ENCODE data around the gene LMO1.

LMO1 gene

DNA sequence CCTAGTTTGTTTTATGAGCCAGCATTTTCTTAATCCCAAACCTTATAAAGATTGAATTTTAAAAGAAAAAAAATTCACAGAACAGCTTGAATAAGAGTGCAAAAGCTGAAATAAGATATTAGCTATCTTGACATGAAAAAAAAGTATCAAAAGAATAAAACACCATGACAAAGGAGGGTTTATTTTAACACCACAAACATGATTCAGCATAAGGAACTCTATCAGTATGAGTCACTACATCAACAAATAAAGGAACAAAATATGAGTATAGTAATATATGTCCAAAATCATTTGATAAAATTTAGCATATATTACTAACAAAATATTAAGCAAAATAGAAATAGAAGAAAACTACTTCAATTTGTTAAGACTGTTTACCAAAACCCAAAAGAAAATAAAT, 9.6 kb upstream of the LMO1 start (continued):
- TF ChIP-seq, protein P1, sequence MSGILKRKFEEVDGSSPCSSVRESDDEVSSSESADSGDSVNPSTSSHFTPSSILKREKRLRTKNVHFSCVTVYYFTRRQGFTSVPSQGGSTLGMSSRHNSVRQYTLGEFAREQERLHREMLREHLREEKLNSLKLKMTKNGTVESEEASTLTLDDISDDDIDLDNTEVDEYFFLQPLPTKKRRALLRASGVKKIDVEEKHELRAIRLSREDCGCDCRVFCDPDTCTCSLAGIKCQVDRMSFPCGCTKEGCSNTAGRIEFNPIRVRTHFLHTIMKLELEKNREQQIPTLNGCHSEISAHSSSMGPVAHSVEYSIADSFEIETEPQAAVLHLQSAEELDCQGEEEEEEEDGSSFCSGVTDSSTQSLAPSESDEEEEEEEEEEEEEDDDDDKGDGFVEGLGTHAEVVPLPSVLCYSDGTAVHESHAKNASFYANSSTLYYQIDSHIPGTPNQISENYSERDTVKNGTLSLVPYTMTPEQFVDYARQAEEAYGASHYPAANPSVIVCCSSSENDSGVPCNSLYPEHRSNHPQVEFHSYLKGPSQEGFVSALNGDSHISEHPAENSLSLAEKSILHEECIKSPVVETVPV (CRISPR knock-in tag; IDR thresholded peaks at IDR 0.05), result no peak
- TF ChIP-seq ESRRG (CRISPR knock-in tag; IDR thresholded peaks at IDR 0.05) (no peak), OSR1 (CRISPR knock-in tag; IDR thresholded peaks at IDR 0.05) (no peak), PPARA (CRISPR knock-in tag; IDR thresholded peaks at IDR 0.05; ENCODE audit: borderline replicate concordance) (no peak), ZFP3 (CRISPR knock-in tag; IDR thresholded peaks at IDR 0.05) (no peak)
- TF ChIP-seq, protein P2, sequence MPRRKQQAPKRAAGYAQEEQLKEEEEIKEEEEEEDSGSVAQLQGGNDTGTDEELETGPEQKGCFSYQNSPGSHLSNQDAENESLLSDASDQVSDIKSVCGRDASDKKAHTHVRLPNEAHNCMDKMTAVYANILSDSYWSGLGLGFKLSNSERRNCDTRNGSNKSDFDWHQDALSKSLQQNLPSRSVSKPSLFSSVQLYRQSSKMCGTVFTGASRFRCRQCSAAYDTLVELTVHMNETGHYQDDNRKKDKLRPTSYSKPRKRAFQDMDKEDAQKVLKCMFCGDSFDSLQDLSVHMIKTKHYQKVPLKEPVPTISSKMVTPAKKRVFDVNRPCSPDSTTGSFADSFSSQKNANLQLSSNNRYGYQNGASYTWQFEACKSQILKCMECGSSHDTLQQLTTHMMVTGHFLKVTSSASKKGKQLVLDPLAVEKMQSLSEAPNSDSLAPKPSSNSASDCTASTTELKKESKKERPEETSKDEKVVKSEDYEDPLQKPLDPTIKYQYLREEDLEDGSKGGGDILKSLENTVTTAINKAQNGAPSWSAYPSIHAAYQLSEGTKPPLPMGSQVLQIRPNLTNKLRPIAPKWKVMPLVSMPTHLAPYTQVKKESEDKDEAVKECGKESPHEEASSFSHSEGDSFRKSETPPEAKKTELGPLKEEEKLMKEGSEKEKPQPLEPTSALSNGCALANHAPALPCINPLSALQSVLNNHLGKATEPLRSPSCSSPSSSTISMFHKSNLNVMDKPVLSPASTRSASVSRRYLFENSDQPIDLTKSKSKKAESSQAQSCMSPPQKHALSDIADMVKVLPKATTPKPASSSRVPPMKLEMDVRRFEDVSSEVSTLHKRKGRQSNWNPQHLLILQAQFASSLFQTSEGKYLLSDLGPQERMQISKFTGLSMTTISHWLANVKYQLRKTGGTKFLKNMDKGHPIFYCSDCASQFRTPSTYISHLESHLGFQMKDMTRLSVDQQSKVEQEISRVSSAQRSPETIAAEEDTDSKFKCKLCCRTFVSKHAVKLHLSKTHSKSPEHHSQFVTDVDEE (CRISPR knock-in tag; IDR thresholded peaks at IDR 0.05), result no peak

DNA sequence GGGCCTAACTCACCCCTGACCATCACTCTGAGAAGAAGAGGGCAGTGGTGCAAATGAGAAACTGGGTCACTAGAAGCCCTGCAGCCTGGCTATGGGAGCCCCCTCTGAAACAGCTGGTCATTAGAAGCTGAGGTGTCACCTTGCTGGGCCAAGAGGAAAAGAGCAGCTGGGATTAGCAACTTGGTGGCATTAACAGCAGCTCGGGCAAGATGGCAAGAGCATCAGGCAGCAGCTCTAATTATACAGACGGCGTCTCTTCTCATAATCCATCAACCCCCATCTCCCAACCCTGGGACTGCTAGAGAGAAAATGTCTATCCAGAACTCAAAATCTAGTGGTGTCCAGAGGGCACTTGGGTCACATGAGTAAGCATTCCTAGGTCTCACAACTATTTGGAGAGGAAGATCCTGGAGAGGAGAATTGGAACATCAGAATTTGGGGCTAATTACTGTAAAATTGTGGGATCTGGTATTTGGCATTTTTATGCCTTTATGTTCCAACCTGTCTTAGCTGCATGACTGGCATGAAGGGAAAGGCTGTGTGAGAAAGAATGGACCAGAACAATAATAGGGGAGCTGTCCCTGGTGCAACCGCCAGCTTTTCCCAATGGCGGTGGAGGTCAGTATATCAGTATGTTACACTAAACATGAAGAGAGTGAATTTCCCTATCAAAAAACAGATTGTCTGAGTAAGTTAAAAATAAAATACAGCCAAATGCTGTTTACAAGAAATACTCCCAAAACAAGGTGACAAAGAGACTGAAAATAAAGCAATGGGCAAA, 7.6 kb upstream of the LMO1 start:
- no peak for ATAC-seq
- TF ChIP-seq ESRRG (CRISPR knock-in tag; IDR thresholded peaks at IDR 0.05) (no peak), OSR1 (CRISPR knock-in tag; IDR thresholded peaks at IDR 0.05) (no peak), ARNTL (CRISPR knock-in tag; IDR thresholded peaks at IDR 0.05; ENCODE audit: borderline replicate concordance, low read depth) (no peak), ZNF70 (CRISPR knock-in tag; IDR thresholded peaks at IDR 0.05) (no peak), CSDC2 (CRISPR knock-in tag; IDR thresholded peaks at IDR 0.05) (no peak), ISL1 (CRISPR knock-in tag; IDR thresholded peaks at IDR 0.05) (no peak), CREB5 (CRISPR knock-in tag; IDR thresholded peaks at IDR 0.05; ENCODE audit: low read depth) (no peak), ZFP30 (CRISPR knock-in tag; IDR thresholded peaks at IDR 0.05) (no peak), ZNF565 (CRISPR knock-in tag; conservative IDR thresholded peaks at IDR 0.05; ENCODE audit: low read depth) (no peak), ZC3H10 (CRISPR knock-in tag; IDR thresholded peaks at IDR 0.05) (no peak), ZNF8 (CRISPR knock-in tag; IDR thresholded peaks at IDR 0.05) (no peak), GLIS3 (CRISPR knock-in tag; IDR thresholded peaks at IDR 0.05) (no peak), BACH2 (CRISPR knock-in tag; IDR thresholded peaks at IDR 0.05; ENCODE audit: borderline replicate concordance) (no peak), TCF4 (CRISPR knock-in tag; IDR thresholded peaks at IDR 0.05; ENCODE audit: borderline replicate concordance) (no peak)
- TF ChIP-seq, protein P3, sequence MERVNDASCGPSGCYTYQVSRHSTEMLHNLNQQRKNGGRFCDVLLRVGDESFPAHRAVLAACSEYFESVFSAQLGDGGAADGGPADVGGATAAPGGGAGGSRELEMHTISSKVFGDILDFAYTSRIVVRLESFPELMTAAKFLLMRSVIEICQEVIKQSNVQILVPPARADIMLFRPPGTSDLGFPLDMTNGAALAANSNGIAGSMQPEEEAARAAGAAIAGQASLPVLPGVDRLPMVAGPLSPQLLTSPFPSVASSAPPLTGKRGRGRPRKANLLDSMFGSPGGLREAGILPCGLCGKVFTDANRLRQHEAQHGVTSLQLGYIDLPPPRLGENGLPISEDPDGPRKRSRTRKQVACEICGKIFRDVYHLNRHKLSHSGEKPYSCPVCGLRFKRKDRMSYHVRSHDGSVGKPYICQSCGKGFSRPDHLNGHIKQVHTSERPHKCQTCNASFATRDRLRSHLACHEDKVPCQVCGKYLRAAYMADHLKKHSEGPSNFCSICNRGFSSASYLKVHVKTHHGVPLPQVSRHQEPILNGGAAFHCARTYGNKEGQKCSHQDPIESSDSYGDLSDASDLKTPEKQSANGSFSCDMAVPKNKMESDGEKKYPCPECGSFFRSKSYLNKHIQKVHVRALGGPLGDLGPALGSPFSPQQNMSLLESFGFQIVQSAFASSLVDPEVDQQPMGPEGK (CRISPR knock-in tag; IDR thresholded peaks at IDR 0.05; ENCODE audit: borderline replicate concordance), result no peak
- TF ChIP-seq, protein P4, sequence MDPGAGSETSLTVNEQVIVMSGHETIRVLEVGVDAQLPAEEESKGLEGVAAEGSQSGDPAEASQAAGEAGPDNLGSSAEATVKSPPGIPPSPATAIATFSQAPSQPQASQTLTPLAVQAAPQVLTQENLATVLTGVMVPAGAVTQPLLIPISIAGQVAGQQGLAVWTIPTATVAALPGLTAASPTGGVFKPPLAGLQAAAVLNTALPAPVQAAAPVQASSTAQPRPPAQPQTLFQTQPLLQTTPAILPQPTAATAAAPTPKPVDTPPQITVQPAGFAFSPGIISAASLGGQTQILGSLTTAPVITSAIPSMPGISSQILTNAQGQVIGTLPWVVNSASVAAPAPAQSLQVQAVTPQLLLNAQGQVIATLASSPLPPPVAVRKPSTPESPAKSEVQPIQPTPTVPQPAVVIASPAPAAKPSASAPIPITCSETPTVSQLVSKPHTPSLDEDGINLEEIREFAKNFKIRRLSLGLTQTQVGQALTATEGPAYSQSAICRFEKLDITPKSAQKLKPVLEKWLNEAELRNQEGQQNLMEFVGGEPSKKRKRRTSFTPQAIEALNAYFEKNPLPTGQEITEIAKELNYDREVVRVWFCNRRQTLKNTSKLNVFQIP (CRISPR knock-in tag; IDR thresholded peaks at IDR 0.05; ENCODE audit: borderline replicate concordance, low read depth), result no peak
- TF ChIP-seq, protein P1 (CRISPR knock-in tag; IDR thresholded peaks at IDR 0.05), result no peak
- TF ChIP-seq, protein P2 (CRISPR knock-in tag; IDR thresholded peaks at IDR 0.05), result no peak

All from SK-N-SH treated with all-trans-retinoic acid at 6 μM for 48 hours (cell line).